ENCODE data around the gene COL4A2.
A peak's percentile ranks its signal among the peaks of the same experiment; 100 is the strongest.

The COL4A2 gene

GRCh38 chr13:110423689-110424302 is 116.7 kb downstream of the COL4A2 start:
- DNase-seq, result no peak

- no peak for DNase-seq
Measured at GRCh38 chr13:110424569-110425443, 117.7 kb downstream of the COL4A2 start.

GRCh38 chr13:110425444-110425780 is 118.3 kb downstream of the COL4A2 start:
- no peak for DNase-seq

GRCh38 chr13:110426735-110427134 is 119.7 kb downstream of the COL4A2 start:
- peak; percentile 41 for DNase-seq

GRCh38 chr13:110428313-110428712 is 121.2 kb downstream of the COL4A2 start:
- DNase-seq, result no peak

- DNase-seq, result no peak
Measured at GRCh38 chr13:110430391-110431336, 123.6 kb downstream of the COL4A2 start.

GRCh38 chr13:110431425-110432294 is 124.6 kb downstream of the COL4A2 start:
- DNase-seq, result no peak

- no peak for DNase-seq
Measured at GRCh38 chr13:110432522-110432921, 125.4 kb downstream of the COL4A2 start.

GRCh38 chr13:110433014-110433413 is 125.9 kb downstream of the COL4A2 start:
- no peak for DNase-seq

GRCh38 chr13:110434629-110435028 is 127.5 kb downstream of the COL4A2 start:
- DNase-seq, result no peak

GRCh38 chr13:110435331-110435730 is 128.2 kb downstream of the COL4A2 start:
- DNase-seq, result no peak

- no peak for DNase-seq
Measured at GRCh38 chr13:110436276-110436675, 129.2 kb downstream of the COL4A2 start.

- DNase-seq, result no peak
Measured at GRCh38 chr13:110436786-110437370, 129.8 kb downstream of the COL4A2 start.

GRCh38 chr13:110438211-110438610 is 131.1 kb downstream of the COL4A2 start:
- DNase-seq, result no peak

- no peak for DNase-seq
Measured at GRCh38 chr13:110438776-110439175, 131.7 kb downstream of the COL4A2 start.

- DNase-seq, result no peak
Measured at GRCh38 chr13:110440946-110441731, 134.1 kb downstream of the COL4A2 start.

GRCh38 chr13:110442930-110443621 is 136.0 kb downstream of the COL4A2 start:
- DNase-seq, result no peak

GRCh38 chr13:110443622-110444225 is 136.6 kb downstream of the COL4A2 start:
- no peak for DNase-seq

- peak; percentile 36 for DNase-seq
Measured at GRCh38 chr13:110444226-110444653, 137.2 kb downstream of the COL4A2 start.

- DNase-seq, result no peak
Measured at GRCh38 chr13:110445183-110445582, 138.1 kb downstream of the COL4A2 start.

Data from SHP77 treated with DMSO at 0.1 percent for 48 hours (cell line).